Measurements from ENCODE around the gene ASAP3.

The ASAP3 gene

DNA sequence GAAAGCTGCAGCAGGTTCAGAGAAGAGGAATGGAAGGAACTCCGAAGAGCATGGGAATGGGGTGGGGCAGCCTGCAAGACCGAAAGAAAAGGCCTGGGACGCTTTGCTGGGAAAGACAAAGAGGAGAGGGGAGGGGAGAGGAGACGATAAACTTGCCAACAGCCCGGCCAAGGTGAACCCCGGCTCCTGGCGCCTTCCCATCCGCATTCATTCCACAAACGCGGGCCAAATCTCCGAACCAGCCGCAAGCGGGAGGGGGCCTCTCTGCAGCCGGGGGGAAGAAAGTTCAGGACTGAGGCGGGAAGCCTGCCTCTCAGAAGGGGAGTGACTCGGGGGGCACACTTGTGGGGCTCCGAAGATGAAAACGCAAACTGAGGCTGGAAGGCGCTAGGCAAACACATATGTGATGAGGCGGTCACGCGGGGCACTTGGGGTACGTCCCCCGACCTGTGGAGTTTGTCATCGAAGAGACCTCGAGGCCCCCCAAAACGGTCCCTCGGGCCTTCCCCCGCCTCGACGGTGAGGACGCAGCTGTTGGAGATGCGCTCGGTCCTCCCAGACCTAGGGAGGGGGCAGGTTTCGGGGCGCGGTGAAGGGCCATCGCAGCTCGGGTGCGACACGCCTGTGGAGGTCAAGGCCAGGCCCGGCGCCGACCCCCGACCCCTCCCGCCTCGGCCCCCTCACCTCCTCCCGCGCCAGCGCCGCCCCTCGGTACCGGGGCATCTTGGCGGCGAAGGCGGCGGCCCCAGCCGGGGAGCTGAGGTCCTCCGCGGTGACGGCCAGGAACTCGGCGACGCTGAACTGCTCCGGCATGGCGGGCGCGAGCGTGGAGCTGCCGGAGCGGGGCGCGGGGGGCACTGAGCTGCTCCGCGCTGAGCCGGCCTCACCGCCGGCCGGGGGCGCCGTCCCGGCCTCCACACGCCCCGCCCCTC, at the start of gene ASAP3:
ASAP3 (minus strand) TSS at position 859 of the 932 bp plus-strand sequence; CDS start at position 813, 46 bp downstream.
- DNase-seq, result peak in 32 of 58 donors; percentile 4 to 76 (median 30)

DNA sequence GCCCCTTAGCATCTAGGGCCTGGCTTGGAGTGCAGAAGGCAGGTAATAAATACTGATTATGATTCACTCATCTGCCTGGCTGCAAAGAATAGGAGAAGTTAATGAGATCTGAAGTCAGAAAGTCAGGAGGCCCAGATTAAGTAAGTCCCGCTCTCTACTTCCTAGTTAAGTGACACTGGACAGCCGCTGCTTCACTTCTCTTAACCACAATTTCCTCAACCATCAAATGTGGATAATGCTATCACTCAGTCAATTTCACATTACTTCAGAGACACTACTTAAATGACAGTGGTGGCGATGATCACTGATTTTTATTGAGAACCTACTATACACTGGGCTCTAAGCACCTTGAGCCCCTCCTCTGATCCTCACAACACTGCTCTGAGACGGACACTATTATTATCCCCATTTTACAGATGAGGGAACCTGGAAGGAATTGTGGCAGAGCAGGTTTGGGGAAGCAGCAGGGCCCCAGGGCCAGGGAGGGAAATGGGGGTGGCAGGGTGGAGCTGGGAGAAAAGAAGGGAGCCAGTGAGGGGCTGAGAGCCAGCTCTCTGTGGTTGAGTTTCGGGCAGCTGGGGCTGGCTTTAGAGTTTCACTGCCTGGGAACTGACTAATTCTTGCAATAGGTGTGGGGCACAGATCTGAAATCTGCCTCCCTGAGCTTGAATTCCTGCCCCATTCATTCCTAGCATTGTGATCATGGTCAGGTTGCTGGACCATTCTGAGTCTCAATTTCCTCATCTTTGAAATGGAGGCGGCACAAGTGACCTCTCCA, 49.5 kb upstream of the ASAP3 start:
- DNase-seq, result no peak

DNA sequence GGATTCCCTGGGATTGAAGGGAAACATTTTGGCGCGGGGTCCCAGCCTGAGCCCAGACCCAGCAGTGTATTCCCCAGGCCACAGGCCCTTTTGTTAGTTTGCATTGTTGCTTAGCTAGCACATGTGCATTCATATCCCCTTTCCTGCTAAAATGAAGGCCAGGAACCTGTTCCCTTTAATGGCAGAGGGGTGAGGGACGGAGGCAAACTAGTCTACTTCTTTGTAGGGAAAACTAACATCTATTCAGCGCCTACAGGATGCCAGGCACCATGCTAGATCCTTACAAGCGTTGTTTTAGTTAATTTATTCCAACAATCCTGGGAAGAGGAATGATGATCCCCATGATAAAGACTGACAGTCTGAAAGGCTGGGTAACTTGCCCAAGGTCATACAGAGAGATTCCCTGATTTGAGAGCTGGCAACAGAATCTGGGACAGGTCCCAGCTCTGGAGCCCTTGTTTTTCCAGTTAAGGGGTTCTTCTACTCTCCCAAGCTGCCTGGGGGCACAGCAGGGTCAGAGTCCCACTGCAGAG, 47.6 kb upstream of the ASAP3 start:
- no peak for DNase-seq

DNA sequence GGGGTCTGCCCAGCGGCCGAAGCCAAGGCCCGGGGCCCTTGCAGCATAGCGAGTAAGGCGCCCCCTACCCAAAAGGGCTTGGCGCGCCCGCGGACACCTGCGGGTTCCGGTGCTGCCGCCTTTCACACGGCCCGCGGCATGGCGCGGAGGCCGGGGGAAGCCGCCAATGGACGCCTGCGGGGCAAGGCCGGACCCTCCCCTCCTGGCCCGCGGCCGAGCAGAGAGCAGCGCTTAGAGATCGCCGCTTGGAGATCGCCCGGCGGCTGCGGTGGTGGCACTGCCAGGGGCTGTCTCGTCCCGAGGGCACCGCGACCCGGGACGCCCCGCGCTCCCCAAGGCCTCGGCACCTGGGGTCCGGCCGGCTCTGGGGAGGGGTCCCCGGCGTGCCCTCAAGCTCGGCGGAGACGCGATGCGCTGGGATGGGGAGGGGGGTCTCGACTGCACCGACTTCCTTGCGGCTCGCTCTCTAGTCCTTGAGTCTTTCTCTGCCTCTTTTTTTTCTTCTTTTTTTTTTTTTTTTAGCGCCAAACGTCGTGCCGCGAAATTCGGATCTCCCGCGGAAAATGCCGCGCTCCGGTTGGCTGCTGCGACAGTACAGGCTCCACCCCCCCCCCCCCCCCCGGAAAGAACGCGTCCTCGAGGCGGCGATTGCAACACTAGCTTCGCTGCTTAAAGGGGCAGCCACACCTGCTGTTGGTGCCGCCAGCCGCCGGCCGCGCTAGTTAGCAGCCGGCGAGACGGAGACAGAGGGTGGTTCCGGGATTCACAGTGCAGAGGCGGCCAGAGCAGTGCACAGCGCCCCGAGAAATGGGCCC, 47.0 kb upstream of the ASAP3 start, which contains the start of gene E2F2:
E2F2 (minus strand) TSS at position 487 of the 815 bp plus-strand sequence; CDS start at position 47, 440 bp downstream.
- peak in 55 of 58 donors; percentile 14 to 92 (median 73) for DNase-seq

DNA sequence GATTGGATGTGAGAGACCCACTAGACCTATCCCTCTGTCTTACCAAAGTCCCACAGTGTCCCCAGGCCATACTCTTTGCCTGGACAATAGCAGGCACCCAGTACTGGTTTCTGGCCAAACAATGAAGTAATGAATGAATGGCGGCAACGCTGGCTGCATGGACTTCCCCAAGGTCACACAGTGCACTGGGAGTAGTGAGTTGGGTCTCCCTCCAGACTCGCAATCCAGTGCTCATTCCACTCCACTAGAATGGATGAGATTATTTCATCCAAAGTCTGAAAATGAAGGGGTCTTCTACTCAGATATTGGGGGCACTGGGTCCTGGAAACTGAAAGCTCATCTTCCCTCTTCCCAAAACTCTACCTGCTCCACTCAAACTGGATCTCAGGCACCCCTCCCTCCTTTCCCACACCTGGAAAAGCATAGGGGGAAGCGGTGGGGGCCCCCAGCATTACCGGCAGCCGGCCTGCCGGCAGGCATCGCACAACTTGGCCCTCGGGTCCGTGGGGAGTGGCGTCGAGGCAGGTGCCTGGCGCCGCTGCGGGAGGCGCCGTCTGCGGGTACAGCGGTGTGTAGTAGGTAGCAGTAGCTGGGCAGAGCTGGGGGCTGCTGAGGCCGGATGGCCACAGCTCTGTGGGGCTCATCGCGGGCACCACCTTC, 46.2 kb upstream of the ASAP3 start:
- no peak for DNase-seq

DNA sequence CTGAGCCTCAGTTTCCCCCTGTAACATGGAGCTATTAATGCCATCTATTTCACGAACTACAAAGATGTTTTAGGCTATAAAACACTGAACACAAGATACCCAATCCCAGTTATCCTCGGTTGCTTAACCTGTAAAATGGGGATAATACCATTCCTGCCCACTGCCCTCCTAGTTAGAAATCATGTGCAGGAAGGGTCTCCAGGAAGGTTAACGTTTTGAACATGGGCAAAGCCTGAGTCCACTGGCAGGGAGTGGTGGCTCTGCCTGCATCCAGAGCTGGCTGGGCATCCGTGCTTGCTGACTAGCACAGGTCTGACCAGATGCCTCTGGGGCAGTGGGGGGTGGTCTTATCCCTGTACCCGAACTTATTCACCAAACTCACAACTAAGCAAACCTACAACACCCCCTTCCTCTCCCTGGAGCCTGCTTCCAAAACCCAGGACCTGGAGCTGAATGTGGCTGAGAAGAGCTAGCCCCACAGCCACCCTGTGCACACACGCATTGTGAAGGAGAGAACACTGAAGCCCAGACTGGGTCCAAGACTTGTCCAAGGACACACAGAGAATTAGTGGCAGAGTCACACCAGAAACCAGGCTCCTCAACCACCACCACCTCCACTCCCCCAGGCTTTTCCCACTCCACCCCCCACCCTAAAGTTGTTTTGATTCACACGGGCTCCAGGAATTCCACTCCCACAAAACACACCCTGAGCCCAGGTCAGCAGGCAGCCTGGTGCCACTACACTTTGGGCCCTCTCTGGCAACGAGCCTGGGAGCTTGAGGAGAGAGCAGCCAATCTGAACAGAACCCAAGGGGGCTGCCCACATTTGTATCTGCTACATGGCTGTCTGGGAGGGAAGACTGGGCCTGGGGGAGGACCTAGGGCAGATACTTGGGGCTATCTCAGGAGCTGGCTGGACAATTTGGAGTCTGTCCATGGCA, 45.4 kb upstream of the ASAP3 start:
- DNase-seq, result no peak

DNA sequence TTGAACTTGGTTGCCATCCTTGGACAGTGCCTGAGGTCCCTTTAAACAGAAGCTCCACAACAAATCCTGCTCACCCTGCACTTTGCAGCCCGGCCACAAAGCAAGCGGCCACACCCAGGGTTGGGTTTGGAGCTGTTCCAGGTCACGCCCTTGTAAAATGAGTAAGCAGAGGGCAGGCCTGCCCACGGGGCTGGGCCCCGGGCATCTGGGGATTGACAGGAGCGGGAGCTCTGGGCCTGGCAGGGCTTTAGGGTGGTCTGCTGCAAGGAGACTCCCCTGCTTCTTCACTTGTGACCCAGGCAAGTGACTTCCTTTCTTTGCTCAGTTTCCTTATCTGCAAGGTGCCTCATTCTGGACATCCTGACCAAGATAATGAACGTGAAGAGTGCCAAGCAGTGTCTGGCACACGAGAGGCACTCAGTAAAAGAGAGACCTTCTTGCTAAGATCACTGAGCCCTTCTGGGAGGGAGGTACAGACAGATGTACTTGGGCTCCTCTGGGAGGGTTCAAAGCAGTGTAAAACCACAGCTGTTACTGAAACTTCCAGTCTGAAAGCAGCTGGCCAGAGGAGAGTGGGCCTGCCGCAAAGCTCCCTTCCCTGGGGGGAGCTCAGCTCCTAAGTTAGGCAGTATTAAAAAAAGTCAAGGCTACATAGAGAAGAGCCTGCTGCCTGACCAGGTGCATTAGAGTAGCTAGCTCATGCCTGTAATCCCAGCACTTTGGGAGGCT, 44.4 kb upstream of the ASAP3 start:
- no peak for DNase-seq

DNA sequence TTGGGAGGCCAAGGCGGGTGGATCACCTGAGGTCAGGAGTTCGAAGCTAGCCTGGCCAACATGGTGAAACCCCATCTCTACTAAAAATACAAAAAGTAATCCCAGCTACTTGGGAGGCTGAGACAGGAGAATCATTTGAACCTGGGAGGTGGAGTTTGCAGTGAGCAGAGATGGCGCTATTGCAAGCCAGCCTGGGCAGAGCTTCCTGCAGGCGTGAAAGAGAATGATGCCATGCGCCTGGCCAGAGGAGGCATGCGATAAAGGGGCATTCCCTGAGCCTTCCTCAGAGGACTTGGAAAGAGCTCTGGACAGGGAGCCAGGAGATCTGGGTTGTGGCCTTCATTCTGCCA, 43.9 kb upstream of the ASAP3 start:
- DNase-seq, result no peak

DNA sequence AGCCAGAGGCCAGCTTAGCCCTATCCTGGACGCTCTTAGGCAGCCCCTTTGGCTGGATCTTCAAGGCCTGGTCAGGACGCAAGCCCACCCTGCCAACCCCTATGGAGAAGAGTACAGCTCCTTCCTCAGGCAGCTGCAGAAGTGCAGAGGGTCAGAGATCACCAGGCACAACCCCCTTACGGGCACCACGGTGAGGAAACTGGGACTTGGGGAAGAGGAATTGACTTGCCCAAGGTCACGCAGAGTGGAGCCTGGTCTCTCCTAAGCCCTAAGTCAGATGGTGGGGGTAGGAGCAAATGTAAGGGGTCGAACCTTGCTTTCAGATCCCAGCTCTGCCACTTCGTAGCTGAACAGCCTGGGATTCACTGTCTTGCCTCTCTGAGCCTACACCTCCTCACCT, 43.4 kb upstream of the ASAP3 start:
- no peak for DNase-seq

DNA sequence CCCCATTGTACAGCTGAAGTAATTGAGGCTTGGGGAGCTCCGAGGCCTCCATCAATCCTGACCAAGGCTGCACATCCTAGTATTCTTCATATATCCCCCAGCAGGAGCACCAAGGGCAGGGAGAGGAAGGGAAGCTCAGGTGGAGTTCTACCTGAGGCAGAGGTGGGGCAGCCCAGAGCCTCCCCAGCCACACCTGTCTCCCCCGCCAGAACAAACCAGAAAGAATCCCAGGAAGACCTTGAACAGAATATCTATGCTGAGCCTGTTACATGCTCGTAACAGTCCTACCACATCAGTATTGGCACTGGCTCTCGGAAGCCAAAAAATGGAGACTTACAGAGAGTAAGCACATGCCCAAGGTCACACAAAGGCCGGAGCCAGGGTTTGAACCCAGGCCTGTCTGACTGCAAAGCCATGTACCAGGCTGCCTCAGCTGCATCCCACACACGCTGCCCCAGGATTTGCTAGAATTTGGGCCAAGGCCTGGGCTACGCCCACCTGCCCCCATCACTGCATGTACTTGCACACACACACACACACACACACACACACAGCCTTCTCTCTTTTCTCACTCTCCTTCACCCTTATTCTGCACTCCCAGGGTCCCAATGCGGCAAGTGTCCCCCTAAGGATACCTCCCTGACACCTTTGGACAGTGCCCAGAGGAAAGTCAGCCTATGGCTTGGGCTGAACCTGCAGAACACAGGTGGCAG, 42.5 kb upstream of the ASAP3 start:
- no peak for DNase-seq

DNA sequence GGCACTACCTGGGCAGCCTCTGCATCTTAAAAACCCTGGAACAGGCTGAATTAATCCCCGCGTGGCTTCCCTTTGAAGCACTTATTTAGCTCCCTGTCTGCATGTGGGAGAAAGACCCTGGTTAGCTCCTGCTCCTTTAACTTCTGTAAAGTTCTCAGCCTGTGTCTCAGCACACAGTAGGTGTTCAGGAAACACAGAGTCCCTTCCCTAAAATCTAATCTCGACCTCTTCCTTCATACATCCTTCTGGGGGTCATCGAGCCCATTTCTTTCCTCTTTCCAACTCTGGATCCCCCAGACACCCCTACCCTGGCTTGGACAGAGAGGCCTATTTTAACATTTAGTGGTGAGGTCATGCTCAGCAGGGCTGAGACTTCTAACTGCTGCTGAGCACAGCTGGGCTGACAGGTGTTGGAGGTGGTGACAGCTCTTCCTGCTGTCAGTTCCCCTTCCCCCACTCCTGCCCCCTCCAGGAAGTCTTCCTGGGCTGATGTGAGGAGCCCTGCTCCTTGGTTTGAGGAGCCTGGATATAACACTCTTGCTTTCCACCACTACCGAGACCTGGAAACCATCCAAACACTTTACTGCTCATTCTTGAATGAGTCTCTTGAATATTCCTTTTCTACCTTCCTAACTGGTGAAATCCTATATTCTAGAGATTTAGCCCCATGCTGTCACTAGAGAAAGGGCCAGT, 41.7 kb upstream of the ASAP3 start:
- no peak for DNase-seq

DNA sequence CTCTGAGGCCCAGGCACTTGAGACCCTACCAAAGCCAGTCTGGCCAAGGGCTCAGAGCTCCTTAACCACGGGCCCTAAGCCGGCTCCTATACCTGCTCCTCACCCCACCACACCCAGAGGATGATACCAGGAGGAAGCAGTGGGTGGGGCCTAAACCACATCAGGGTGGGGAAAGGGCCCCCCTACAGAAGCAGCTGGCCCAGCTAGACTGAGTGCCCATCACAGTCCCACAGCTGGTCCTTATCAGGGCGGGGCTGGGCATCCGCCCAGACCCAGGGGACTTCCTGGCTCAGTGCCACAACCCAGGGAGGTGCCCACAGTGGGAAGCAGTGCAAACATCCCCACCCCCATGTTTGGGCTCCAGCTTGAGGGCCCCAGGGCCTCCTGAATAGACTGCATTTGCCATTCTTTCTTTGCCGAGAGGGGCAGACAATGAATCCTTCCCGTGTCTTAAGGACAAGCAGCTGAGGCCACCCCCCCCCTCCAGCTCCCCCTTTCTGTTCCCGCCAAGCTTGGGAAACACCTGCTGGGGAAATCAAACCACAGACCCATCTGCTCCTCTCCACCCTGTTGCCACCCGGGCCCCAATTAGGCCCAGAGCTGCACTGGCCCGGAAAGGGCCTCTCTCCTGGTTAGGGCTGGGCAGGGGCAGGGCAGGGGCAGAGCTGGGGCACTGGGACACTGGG, 40.9 kb upstream of the ASAP3 start:
- no peak for DNase-seq

DNA sequence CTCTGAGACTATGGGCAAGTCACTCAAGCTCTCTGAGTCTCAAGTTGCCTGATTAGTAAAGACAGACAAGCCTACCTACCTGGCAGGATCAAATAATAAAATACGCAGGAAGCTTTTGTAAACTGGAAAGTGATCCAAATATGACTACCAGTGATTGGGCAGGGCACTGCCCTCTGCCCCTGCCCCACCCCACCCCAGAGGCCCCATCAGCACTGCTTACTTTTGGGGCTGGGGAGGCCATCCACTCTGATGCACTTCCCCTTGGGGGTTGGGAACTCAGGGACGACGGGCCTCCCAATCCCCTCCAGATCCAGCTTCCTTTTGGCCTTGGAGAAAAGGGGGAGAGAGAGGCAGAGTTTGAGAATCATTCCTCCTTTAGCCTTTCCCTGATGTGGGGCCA, 40.2 kb upstream of the ASAP3 start:
- no peak for DNase-seq

DNA sequence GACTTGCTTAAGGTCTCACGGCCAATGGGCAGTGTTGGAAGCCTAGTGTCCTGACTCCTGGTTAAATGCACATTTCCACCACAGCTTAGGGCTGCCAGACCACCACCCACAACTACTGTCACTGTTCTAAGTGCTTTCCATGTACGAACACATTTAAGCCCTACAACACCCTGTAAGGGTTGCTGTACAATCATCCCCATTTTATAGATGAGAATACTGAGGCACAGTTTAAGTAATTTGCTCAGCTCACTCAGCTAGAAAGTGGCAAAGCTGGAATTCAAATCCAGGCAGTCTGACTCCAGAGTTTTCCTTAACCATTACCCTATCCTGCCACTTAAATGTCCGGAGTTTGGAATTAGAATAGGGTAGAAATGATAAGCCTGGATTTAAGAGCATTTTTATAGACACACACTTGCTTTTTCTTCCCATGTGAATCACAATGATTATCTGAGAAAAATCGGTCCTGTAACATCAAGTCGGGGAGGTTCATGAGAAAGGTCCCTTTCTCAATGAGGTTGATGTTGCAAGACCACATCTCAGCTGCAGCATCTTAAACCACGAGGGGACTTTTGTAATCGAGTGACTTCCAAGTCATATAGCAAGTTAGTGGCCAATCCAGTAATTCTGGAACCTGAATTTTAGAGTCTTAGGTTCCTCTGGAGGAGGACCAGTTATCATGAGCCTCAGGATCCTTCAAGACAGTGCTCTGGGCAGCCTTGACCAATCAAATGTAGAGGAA, 38.4 kb upstream of the ASAP3 start:
- DNase-seq, result no peak

DNA sequence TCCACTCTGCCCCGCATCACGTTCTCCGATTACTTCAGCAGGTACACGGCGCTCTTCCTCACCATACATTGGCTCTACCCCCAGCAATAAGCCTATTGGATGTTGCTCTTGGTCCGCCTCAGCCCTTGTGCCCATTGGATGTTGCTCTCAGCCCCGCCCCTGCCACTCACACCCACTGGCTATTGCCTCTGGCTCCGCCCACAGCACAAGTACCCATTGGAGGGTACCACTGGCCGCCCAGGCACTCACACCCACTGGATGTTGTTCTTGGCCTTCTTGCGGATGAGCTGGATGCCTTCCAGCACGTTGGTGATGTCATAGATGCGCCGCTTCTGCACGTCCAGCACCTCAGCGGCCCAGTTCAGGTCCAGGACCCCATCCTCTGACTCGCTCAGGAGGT, 37.6 kb upstream of the ASAP3 start:
- DNase-seq, result no peak

DNA sequence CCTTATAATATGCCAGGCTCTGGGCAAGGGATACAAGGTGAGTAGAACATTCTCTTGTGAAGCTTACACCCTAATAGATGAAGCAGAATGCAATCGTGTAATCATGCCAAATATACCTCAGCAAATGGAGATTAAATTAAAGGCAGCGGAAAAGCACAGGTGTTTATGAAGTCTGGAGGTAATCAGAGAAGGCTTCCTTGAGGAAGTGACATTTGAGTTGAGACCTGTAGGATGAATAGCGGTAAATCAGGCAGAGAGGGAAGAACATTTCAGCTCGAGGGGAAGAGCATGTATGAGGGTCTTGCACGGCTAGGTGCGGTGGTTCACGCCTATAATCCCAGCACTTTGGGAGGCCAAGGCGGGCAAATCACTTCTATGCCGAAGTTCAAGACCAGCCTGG, 33.6 kb upstream of the ASAP3 start:
- DNase-seq, result no peak
